Left ventricle myocardium inferior (tissue), 1 donor: ENCODE measurements around the gene TBC1D12. TPM values are rescaled to one million over a fixed set of nuclear protein-coding genes. Genes with fewer than 3 reads are reported as not detected.
"Not testable (repeated sequence)": the region's sequence is repeated elsewhere in the genome, so short reads cannot be mapped to it uniquely, and the experiment has no call there.

ENCODE experiments used
- DNase-seq: peaks from one replicate; pipeline ENCODE4 v3.0.0-alpha.2; 2020
- H3K27ac ChIP-seq: fragments of 200-600 bp; replicated peaks from 2 replicates; pipeline ENCODE4 v1.8.0; 2021
- H3K27me3 ChIP-seq: fragments of 200-600 bp; 2 replicates; pipeline ENCODE4 v1.8.0; 2021; ENCODE audit warnings: low read depth
- H3K36me3 ChIP-seq: fragments of 200-600 bp; 2 replicates; pipeline ENCODE4 v1.8.0; 2021
- H3K4me1 ChIP-seq: fragments of 200-600 bp; 2 replicates; pipeline ENCODE4 v1.8.0; 2021
- H3K4me3 ChIP-seq: fragments of 200-600 bp; 2 replicates; pipeline ENCODE4 v1.8.0; 2021; ENCODE audit warnings: mild to moderate bottlenecking, moderate library complexity
- H3K9me3 ChIP-seq: fragments of 200-600 bp; replicated peaks from 2 replicates; pipeline ENCODE4 v1.8.0; 2021
- CTCF ChIP-seq: fragments of 200-600 bp; IDR thresholded peaks from 2 replicates; pipeline ENCODE4 v1.8.0; 2021; ENCODE audit warnings: antibody characterized with exemption, mild to moderate bottlenecking, borderline replicate concordance
- intact Hi-C: fragments of 100-400 bp; cut with micrococcal nuclease; formaldehyde crosslinking; loops from one replicate; pipeline ENCODE4 v1.11.0; 2022
- total RNA-seq: library from RNA; stranded (reverse); fragmentation: NEBNext Ultra II Directional; extraction: Animal tissue kit (Norgen Biotek cat#: 25700); gene quantifications from one replicate; pipeline ENCODE4 v1.2.1, GENCODE V29; 2021
- donor health status: DM: no; HTN: yes; CAD: no; lungs with severe emphysema.

TBC1D12 gene
- total RNA-seq, 1 donor from 2014 or later, result 4.4 TPM

GRCh38 chr10:94370501-94370900 is 31.8 kb upstream of the TBC1D12 start:
- no peak overlapping the region for H3K27ac ChIP-seq
- no peaks in the 10 kb centered on the region for H3K36me3 ChIP-seq
- intact Hi-C loops, result no loop called here
- no peak for DNase-seq
- peaks cover 19% of the 10 kb centered on the region for H3K27me3 ChIP-seq
- H3K4me3 ChIP-seq, result no peak overlapping the region
- no peaks in the 10 kb centered on the region for H3K4me1 ChIP-seq
- TF ChIP-seq CTCF, result no peak
- H3K9me3 ChIP-seq, result no peaks in the 10 kb centered on the region

- Histone ChIP-seq H3K9me3 (no peaks in the 10 kb centered on the region), H3K36me3 (no peaks in the 10 kb centered on the region), H3K27ac (no peak overlapping the region), H3K4me1 (no peaks in the 10 kb centered on the region), H3K4me3 (no peak overlapping the region), H3K27me3 (peaks cover 19% of the 10 kb centered on the region)
- no peak for DNase-seq
- intact Hi-C loops, result no loop called here
- TF ChIP-seq CTCF, result no peak
Observed at GRCh38 chr10:94375374-94375773, 27.0 kb upstream of the TBC1D12 start.

GRCh38 chr10:94376865-94377264 is 25.5 kb upstream of the TBC1D12 start:
- no peaks in the 10 kb centered on the region for H3K9me3 ChIP-seq
- no peak for DNase-seq
- H3K27ac ChIP-seq, result no peak overlapping the region
- H3K36me3 ChIP-seq, result no peaks in the 10 kb centered on the region
- intact Hi-C loops, result no loop called here
- H3K4me1 ChIP-seq, result no peaks in the 10 kb centered on the region
- no peak for TF ChIP-seq CTCF
- no peak overlapping the region for H3K4me3 ChIP-seq
- H3K27me3 ChIP-seq, result peaks cover 19% of the 10 kb centered on the region

GRCh38 chr10:94383530-94383929 is 18.8 kb upstream of the TBC1D12 start:
- Histone ChIP-seq H3K4me3 (no peak overlapping the region), H3K9me3 (no peaks in the 10 kb centered on the region), H3K27me3 (peaks cover 2% of the 10 kb centered on the region), H3K27ac (no peak overlapping the region), H3K4me1 (no peaks in the 10 kb centered on the region), H3K36me3 (no peaks in the 10 kb centered on the region)
- intact Hi-C loops, result no loop called here
- no peak for TF ChIP-seq CTCF
- no peak for DNase-seq

GRCh38 chr10:94385733-94386132 is 16.6 kb upstream of the TBC1D12 start:
- H3K27me3 ChIP-seq, result peaks cover 11% of the 10 kb centered on the region
- H3K27ac ChIP-seq, H3K4me3 ChIP-seq, H3K4me1 ChIP-seq, H3K36me3 ChIP-seq, intact Hi-C loops, H3K9me3 ChIP-seq, DNase-seq: not testable (repeated sequence)

- H3K27me3 ChIP-seq, result peaks cover 23% of the 10 kb centered on the region
- H3K36me3 ChIP-seq, H3K9me3 ChIP-seq, H3K4me3 ChIP-seq, H3K27ac ChIP-seq, DNase-seq, H3K4me1 ChIP-seq, intact Hi-C loops: not testable (repeated sequence)
Observed at GRCh38 chr10:94392117-94392516, 10.2 kb upstream of the TBC1D12 start.
